H1 (cell line): ENCODE data around the gene BMP2. TPM values are rescaled to one million over a fixed set of nuclear protein-coding genes. Genes with fewer than 3 reads are reported as not detected.

Experiments used
- ASH2L ChIP-seq: fragments of 200-600, 300-600 bp; sonication (generic); IDR thresholded peaks from one replicate; pipeline ENCODE4 v1.7.1; 2017; ENCODE audit warnings: low read length
- BRCA1 ChIP-seq: IDR thresholded peaks from 2 replicates; pipeline ENCODE4 v1.6.1; 2012; ENCODE audit warnings: low read depth, low read length, improper control_type of control experiment
- CEBPB ChIP-seq: IDR thresholded peaks from 2 replicates; pipeline ENCODE4 v1.6.1; 2012; ENCODE audit warnings: low read depth, low read length
- GTF2F1 ChIP-seq: IDR thresholded peaks from 2 replicates; pipeline ENCODE4 v1.6.1; 2012; ENCODE audit warnings: low read depth, low read length, improper control_type of control experiment, borderline replicate concordance
- JUND ChIP-seq: IDR thresholded peaks from 2 replicates; pipeline ENCODE4 v1.6.1; 2011; ENCODE audit warnings: mild to moderate bottlenecking, improper control_type of control experiment, low read length
- RFX5 ChIP-seq: IDR thresholded peaks from 2 replicates; pipeline ENCODE4 v1.6.1; 2011; ENCODE audit warnings: low read depth, low read length, improper control_type of control experiment, borderline replicate concordance
- RXRA ChIP-seq: IDR thresholded peaks from 2 replicates; pipeline ENCODE4 v1.6.1; 2011; ENCODE audit warnings: low read depth, mild to moderate bottlenecking, low read length, moderate library complexity; ENCODE audit not compliant: insufficient read depth
- SP1 ChIP-seq: IDR thresholded peaks from 2 replicates; pipeline ENCODE4 v1.6.1; 2011; ENCODE audit warnings: low read depth, low read length
- TAF1 ChIP-seq: IDR thresholded peaks from 2 replicates; pipeline ENCODE4 v1.6.1; 2011; ENCODE audit warnings: mild to moderate bottlenecking, low read depth, low read length
- YY1 ChIP-seq: IDR thresholded peaks from 2 replicates; pipeline ENCODE4 v1.6.1; 2011; ENCODE audit warnings: low read depth, mild to moderate bottlenecking, low read length
- polyA plus RNA-seq, 7 experiments: library from polyadenylated mRNA; depleted of rRNA in 3 of 7; stranded (reverse) in 5 of 7; unstranded in 2 of 7; fragments of >200 nt in 5 of 7; fragments of 200-250 nt in 2 of 7; gene quantifications; 1 replicate in 5 of 7; 2 replicates in 1 of 7; 4 replicates in 1 of 7; pipeline versions ENCODE4 v1.2.1 to v1.2.3, GENCODE V29; 2011 to 2013; ENCODE audit warnings: missing spikeins in 2 of 7, mixed read lengths in 2 of 7
- total RNA-seq: library from RNA; stranded (reverse); fragmentation: NEBNext Ultra II Directional; extraction: Animal tissue kit (Norgen Biotek cat#: 25700); gene quantifications from 2 replicates; pipeline ENCODE4 v1.2.1, GENCODE V29; 2021
- TF ChIP-seq, protein P1 (sequence below): fragments of 300-600 bp; sonication (generic); IDR thresholded peaks from 2 replicates; pipeline ENCODE4 v1.7.1; 2012; ENCODE audit warnings: low read length, moderate library complexity, mild to moderate bottlenecking, inconsistent platforms; ENCODE audit not compliant: insufficient replicate concordance
- TF ChIP-seq, protein P2 (sequence below): IDR thresholded peaks from 2 replicates; pipeline ENCODE4 v1.6.1; 2012; ENCODE audit warnings: inconsistent platforms

The BMP2 gene
- total and polyA plus RNA-seq, 2 of the 8 experiments (the other 6 are each of a cell fraction or from before 2014, with no cell fraction given), result 1.8 to 3.6 TPM

DNA sequence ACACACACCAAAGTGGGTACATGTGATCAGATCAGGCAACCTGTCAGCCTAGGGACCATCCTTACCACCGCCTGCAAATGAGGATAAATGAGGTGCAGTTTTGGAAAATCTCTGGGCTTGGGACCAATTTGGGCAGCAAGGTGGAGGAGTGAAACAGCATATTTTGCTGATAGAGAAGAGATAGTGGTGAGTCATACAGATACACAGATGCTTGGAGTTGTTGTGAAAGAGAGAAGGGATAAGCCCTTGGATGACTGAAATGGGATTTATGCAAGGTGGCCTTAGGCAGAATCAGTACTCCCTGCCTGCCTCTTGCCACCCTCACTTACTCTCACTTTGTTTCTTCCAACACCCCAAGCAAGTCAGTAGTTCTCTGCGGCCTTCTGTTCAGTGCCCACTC, 34.7 kb downstream of the BMP2 start (continued):
- TF ChIP-seq, protein P1, sequence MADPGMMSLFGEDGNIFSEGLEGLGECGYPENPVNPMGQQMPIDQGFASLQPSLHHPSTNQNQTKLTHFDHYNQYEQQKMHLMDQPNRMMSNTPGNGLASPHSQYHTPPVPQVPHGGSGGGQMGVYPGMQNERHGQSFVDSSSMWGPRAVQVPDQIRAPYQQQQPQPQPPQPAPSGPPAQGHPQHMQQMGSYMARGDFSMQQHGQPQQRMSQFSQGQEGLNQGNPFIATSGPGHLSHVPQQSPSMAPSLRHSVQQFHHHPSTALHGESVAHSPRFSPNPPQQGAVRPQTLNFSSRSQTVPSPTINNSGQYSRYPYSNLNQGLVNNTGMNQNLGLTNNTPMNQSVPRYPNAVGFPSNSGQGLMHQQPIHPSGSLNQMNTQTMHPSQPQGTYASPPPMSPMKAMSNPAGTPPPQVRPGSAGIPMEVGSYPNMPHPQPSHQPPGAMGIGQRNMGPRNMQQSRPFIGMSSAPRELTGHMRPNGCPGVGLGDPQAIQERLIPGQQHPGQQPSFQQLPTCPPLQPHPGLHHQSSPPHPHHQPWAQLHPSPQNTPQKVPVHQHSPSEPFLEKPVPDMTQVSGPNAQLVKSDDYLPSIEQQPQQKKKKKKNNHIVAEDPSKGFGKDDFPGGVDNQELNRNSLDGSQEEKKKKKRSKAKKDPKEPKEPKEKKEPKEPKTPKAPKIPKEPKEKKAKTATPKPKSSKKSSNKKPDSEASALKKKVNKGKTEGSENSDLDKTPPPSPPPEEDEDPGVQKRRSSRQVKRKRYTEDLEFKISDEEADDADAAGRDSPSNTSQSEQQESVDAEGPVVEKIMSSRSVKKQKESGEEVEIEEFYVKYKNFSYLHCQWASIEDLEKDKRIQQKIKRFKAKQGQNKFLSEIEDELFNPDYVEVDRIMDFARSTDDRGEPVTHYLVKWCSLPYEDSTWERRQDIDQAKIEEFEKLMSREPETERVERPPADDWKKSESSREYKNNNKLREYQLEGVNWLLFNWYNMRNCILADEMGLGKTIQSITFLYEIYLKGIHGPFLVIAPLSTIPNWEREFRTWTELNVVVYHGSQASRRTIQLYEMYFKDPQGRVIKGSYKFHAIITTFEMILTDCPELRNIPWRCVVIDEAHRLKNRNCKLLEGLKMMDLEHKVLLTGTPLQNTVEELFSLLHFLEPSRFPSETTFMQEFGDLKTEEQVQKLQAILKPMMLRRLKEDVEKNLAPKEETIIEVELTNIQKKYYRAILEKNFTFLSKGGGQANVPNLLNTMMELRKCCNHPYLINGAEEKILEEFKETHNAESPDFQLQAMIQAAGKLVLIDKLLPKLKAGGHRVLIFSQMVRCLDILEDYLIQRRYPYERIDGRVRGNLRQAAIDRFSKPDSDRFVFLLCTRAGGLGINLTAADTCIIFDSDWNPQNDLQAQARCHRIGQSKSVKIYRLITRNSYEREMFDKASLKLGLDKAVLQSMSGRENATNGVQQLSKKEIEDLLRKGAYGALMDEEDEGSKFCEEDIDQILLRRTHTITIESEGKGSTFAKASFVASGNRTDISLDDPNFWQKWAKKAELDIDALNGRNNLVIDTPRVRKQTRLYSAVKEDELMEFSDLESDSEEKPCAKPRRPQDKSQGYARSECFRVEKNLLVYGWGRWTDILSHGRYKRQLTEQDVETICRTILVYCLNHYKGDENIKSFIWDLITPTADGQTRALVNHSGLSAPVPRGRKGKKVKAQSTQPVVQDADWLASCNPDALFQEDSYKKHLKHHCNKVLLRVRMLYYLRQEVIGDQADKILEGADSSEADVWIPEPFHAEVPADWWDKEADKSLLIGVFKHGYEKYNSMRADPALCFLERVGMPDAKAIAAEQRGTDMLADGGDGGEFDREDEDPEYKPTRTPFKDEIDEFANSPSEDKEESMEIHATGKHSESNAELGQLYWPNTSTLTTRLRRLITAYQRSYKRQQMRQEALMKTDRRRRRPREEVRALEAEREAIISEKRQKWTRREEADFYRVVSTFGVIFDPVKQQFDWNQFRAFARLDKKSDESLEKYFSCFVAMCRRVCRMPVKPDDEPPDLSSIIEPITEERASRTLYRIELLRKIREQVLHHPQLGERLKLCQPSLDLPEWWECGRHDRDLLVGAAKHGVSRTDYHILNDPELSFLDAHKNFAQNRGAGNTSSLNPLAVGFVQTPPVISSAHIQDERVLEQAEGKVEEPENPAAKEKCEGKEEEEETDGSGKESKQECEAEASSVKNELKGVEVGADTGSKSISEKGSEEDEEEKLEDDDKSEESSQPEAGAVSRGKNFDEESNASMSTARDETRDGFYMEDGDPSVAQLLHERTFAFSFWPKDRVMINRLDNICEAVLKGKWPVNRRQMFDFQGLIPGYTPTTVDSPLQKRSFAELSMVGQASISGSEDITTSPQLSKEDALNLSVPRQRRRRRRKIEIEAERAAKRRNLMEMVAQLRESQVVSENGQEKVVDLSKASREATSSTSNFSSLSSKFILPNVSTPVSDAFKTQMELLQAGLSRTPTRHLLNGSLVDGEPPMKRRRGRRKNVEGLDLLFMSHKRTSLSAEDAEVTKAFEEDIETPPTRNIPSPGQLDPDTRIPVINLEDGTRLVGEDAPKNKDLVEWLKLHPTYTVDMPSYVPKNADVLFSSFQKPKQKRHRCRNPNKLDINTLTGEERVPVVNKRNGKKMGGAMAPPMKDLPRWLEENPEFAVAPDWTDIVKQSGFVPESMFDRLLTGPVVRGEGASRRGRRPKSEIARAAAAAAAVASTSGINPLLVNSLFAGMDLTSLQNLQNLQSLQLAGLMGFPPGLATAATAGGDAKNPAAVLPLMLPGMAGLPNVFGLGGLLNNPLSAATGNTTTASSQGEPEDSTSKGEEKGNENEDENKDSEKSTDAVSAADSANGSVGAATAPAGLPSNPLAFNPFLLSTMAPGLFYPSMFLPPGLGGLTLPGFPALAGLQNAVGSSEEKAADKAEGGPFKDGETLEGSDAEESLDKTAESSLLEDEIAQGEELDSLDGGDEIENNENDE, result no peak
- TF ChIP-seq BRCA1, result no peak
- no peak for TF ChIP-seq JUND
- no peak for TF ChIP-seq RXRA
- TF ChIP-seq, protein P2, sequence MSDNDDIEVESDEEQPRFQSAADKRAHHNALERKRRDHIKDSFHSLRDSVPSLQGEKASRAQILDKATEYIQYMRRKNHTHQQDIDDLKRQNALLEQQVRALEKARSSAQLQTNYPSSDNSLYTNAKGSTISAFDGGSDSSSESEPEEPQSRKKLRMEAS, result no peak
- no peak for TF ChIP-seq ASH2L
- TF ChIP-seq CEBPB, result no peak
- no peak for TF ChIP-seq YY1
- no peak for TF ChIP-seq RFX5
- no peak for TF ChIP-seq SP1
- no peak for TF ChIP-seq GTF2F1
- TF ChIP-seq TAF1, result no peak
